ENCODE results near the gene DGKB.

DGKB gene

DNA sequence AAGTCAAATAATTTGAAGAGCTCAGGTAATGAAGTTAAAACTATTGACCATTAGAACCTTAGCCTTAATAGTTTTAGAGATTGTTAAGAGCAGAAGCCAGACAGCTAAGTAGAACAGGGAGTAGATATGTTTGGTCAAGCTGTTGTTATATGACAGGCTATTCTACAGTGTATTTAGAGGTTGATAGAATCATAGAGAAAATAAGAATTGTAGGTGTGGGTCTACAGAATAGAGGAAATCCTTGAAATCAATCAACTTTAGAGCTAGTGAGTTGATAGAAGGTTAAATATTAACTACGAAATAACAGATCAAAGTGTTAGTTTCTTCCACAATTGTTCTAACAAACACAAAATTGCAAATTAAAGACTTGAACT lies 80.1 kb downstream of the DGKB start:
- Mint-ChIP-seq H3K36me3 (ENCODE audit: low read depth) (no peaks in the 10 kb centered on the region), H3K4me3 (no peak overlapping the region), H3K27me3 (ENCODE audit: low read depth) (no peaks in the 10 kb centered on the region), H3K4me1 (ENCODE audit: low read depth) (no peaks in the 10 kb centered on the region), H3K9me3 (peaks cover 4% of the 10 kb centered on the region), H3K27ac (no peak overlapping the region)

DNA sequence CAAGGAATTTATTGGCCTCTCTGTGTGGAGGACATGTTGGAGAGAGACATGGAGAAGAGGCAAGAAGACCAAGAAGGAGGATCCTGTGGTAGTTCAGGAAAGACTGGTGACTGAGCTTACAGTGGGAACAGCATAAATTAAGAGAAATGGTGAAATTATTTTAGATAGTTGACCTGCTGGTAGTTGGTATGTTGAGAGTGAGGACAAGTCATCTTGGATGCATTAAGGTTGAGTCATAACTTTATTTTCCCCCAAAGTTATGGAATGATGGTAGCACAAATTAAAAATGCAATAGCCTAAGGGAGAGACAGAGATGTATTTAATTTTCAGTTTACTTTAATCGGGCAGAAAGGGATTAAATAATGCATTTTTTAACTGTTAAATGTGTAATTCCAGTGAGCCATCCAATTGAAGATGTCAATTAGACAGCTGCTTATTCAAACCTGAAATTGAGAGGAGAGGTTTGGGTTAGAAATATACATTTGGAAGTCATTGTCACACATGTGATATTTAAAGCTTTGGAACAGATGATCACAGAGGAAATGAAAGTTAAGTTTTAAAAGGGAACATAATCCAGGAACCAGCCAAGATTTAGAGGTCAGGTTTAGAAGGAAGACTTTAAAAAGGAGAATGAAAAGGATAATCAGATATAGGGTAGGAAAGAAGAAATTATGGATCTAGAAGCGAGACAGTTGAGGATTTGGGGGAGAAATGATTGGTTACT lies 80.6 kb downstream of the DGKB start:
- H3K4me3 Mint-ChIP-seq: no peak overlapping the region
- H3K36me3 Mint-ChIP-seq (ENCODE audit: low read depth): no peaks in the 10 kb centered on the region
- peaks cover 4% of the 10 kb centered on the region for H3K9me3 Mint-ChIP-seq
- no peaks in the 10 kb centered on the region for H3K27me3 Mint-ChIP-seq (ENCODE audit: low read depth)
- H3K27ac Mint-ChIP-seq: no peak overlapping the region
- H3K4me1 Mint-ChIP-seq (ENCODE audit: low read depth): no peaks in the 10 kb centered on the region

- no peak overlapping the region for H3K27ac Mint-ChIP-seq
- no peaks in the 10 kb centered on the region for H3K4me1 Mint-ChIP-seq (ENCODE audit: low read depth)
- no peak overlapping the region for H3K4me3 Mint-ChIP-seq
- no peaks in the 10 kb centered on the region for H3K36me3 Mint-ChIP-seq (ENCODE audit: low read depth)
- H3K9me3 Mint-ChIP-seq: no peaks in the 10 kb centered on the region
- H3K27me3 Mint-ChIP-seq (ENCODE audit: low read depth): no peaks in the 10 kb centered on the region
Measured at GRCh38 chr7:14818871-14819270, 83.7 kb downstream of the DGKB start.

- Mint-ChIP-seq H3K4me1 (ENCODE audit: low read depth) (no peaks in the 10 kb centered on the region), H3K9me3 (no peaks in the 10 kb centered on the region), H3K27me3 (ENCODE audit: low read depth) (no peaks in the 10 kb centered on the region), H3K36me3 (ENCODE audit: low read depth) (no peaks in the 10 kb centered on the region), H3K4me3 (no peak overlapping the region), H3K27ac (no peak overlapping the region)
Measured at GRCh38 chr7:14817829-14818614, 84.5 kb downstream of the DGKB start.

- no peaks in the 10 kb centered on the region for H3K9me3 Mint-ChIP-seq
- H3K4me3 Mint-ChIP-seq: no peak overlapping the region
- no peaks in the 10 kb centered on the region for H3K36me3 Mint-ChIP-seq (ENCODE audit: low read depth)
- no peaks in the 10 kb centered on the region for H3K27me3 Mint-ChIP-seq (ENCODE audit: low read depth)
- no peaks in the 10 kb centered on the region for H3K4me1 Mint-ChIP-seq (ENCODE audit: low read depth)
- H3K27ac Mint-ChIP-seq: no peak overlapping the region
Measured at GRCh38 chr7:14807507-14807906, 95.0 kb downstream of the DGKB start.

DNA sequence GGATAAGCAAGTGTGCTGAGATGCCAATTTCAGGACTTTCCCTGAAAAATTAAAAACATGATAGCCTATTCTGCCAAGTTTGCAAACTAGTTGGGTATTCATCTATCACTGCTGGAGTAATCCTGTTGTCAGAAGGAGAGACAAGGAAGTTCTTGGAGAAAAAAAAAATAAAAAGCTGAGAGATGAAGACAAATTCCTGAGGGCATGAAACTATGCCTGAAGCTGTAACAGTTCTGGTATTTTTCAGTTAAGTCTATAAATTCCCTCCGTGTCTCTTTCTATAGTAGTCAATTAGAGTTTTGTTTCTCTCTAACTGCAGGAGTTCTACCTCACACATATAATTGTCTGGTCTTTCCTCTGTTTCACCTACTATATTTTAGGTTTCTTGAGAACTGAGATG lies 95.7 kb downstream of the DGKB start:
- no peak overlapping the region for H3K27ac Mint-ChIP-seq
- H3K9me3 Mint-ChIP-seq: no peaks in the 10 kb centered on the region
- no peak overlapping the region for H3K4me3 Mint-ChIP-seq
- H3K36me3 Mint-ChIP-seq (ENCODE audit: low read depth): no peaks in the 10 kb centered on the region
- H3K27me3 Mint-ChIP-seq (ENCODE audit: low read depth): no peaks in the 10 kb centered on the region
- no peaks in the 10 kb centered on the region for H3K4me1 Mint-ChIP-seq (ENCODE audit: low read depth)

GRCh38 chr7:14805105-14805719 lies 97.3 kb downstream of the DGKB start:
- Mint-ChIP-seq H3K36me3 (ENCODE audit: low read depth) (no peaks in the 10 kb centered on the region), H3K4me3 (no peak overlapping the region), H3K27me3 (ENCODE audit: low read depth) (no peaks in the 10 kb centered on the region), H3K27ac (no peak overlapping the region), H3K4me1 (ENCODE audit: low read depth) (no peaks in the 10 kb centered on the region), H3K9me3 (no peaks in the 10 kb centered on the region)

DNA sequence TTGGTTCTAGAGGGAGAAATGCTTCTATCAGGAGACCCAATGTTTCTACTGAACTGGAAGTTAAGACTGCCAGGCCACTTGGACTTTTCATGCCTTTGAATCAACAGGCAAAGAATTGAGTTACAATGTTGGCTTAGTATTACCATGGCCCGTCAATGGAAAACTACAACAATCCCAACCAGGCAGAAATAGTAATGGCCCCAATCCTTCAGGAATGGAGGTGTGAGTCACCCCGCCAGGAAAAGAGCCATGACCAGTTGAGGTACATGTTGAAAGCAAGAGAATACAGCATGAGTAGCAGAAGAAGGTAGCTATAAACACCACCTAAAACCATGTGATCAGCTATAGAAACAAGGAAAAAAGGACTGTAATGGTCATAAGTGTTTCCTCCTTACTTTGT lies 101.9 kb downstream of the DGKB start:
- H3K9me3 Mint-ChIP-seq: no peaks in the 10 kb centered on the region
- no peaks in the 10 kb centered on the region for H3K4me1 Mint-ChIP-seq (ENCODE audit: low read depth)
- H3K4me3 Mint-ChIP-seq: no peak overlapping the region

DNA sequence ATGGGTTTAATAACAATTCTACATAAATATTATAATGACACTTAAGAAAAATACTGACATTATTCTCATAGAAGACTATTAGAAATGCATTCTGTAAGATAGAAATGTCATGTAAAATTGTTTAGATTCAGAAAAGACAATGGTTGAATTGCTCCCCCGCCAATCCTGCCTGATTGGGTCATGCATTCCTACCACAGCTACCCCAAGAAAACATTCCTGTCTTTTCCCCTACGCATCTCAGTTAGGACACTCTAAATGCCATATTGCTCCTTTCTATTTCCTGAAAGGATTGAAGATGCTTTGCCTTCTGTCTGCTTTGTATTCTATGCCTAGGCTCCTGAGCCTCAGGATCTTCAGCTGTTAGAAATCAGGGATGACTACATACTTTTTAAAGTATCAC lies 109.4 kb downstream of the DGKB start:
- no peaks in the 10 kb centered on the region for H3K9me3 Mint-ChIP-seq
- H3K36me3 Mint-ChIP-seq (ENCODE audit: low read depth): no peaks in the 10 kb centered on the region
- H3K4me1 Mint-ChIP-seq (ENCODE audit: low read depth): no peaks in the 10 kb centered on the region
- H3K4me3 Mint-ChIP-seq: no peak overlapping the region
- no peak overlapping the region for H3K27ac Mint-ChIP-seq
- H3K27me3 Mint-ChIP-seq (ENCODE audit: low read depth): no peaks in the 10 kb centered on the region

More for the DNA sequence above, 101.9 kb downstream of the DGKB start:
- no peaks in the 10 kb centered on the region for H3K36me3 Mint-ChIP-seq (ENCODE audit: low read depth)
- H3K27me3 Mint-ChIP-seq (ENCODE audit: low read depth): no peaks in the 10 kb centered on the region
- no peak overlapping the region for H3K27ac Mint-ChIP-seq

GRCh38 chr7:14787551-14787950 lies 115.0 kb downstream of the DGKB start:
- H3K27me3 Mint-ChIP-seq (ENCODE audit: low read depth): no peaks in the 10 kb centered on the region
- H3K9me3 Mint-ChIP-seq: no peaks in the 10 kb centered on the region
- H3K36me3 Mint-ChIP-seq (ENCODE audit: low read depth): no peaks in the 10 kb centered on the region
- H3K4me1 Mint-ChIP-seq (ENCODE audit: low read depth): no peaks in the 10 kb centered on the region
- no peak overlapping the region for H3K4me3 Mint-ChIP-seq
- H3K27ac Mint-ChIP-seq: no peak overlapping the region

- Mint-ChIP-seq H3K36me3 (ENCODE audit: low read depth) (no peaks in the 10 kb centered on the region), H3K27ac (no peak overlapping the region), H3K4me3 (no peak overlapping the region), H3K4me1 (ENCODE audit: low read depth) (no peaks in the 10 kb centered on the region), H3K9me3 (no peaks in the 10 kb centered on the region), H3K27me3 (ENCODE audit: low read depth) (no peaks in the 10 kb centered on the region)
Measured at GRCh38 chr7:14786314-14786895, 116.1 kb downstream of the DGKB start.

DNA sequence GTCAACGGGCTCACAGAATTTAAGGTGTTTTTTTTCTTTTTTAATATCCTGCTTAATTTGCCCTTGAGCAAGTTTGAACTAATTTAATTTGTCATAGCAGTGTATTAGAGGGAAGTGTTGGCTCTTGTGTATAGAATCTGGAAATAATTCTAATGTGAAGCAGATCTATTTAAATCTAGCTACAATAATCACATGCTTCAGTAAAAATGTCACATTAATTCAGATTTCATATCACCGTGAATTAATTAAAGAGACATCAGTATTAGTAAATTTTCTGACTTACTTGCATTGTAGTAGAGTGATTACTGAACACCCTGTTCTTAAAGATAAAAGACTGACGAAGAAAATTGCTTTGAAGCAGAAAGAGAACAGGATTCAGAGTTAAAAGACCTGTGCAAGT lies 124.7 kb downstream of the DGKB start:
- H3K4me3 Mint-ChIP-seq: no peak overlapping the region
- peaks cover 25% of the 10 kb centered on the region for H3K9me3 Mint-ChIP-seq
- H3K4me1 Mint-ChIP-seq (ENCODE audit: low read depth): no peaks in the 10 kb centered on the region
- H3K36me3 Mint-ChIP-seq (ENCODE audit: low read depth): no peaks in the 10 kb centered on the region
- H3K27ac Mint-ChIP-seq: no peak overlapping the region
- H3K27me3 Mint-ChIP-seq (ENCODE audit: low read depth): no peaks in the 10 kb centered on the region

DNA sequence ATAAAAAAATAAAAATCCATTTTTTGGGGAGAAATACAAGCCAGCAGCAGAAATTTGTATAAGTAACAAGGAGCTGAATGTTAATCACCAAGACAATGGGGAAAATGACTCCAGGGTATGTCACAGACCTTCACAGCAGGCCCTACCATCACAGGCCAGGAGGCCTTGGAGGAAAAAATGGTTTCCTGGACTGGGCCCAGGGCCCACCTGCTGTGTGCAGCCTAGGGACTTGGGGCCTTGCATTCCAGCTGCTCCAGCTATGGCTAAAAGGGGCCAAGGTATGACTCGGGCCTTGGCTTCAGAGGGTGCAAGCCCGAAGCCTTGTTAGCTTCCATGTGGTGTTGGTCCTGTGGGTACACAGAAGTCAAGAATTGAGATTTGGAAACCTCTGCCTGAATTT lies 126.3 kb downstream of the DGKB start:
- Mint-ChIP-seq H3K9me3 (peaks cover 25% of the 10 kb centered on the region), H3K36me3 (ENCODE audit: low read depth) (no peaks in the 10 kb centered on the region), H3K4me1 (ENCODE audit: low read depth) (no peaks in the 10 kb centered on the region), H3K27me3 (ENCODE audit: low read depth) (no peaks in the 10 kb centered on the region), H3K27ac (no peak overlapping the region), H3K4me3 (no peak overlapping the region)

DNA sequence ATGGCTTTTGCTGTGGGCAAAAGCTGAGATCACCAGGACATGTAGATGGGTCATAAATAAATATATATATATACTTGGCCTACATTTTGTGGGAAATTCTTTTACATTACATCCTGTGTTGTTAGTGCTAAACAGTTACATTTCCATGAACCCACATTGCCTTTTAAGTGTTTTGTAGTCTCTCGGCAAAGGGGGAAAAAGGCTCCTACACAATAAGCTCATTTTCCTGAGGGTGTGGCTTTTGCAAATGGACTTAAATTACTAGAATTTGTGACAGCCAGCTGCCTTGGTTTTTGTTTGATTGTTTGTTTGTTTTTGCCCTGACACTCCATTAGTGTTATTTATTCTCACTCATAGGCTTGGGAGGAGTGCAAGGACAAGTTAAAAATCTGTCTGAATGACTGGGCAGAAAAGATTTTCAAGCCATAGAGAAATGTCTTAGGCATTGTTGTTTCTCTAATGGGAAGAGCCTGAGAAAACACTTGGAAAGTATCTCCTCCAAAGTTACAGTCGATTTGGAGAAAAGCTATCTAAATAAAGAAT lies 128.8 kb downstream of the DGKB start:
- no peak overlapping the region for H3K27ac Mint-ChIP-seq
- no peaks in the 10 kb centered on the region for H3K27me3 Mint-ChIP-seq (ENCODE audit: low read depth)
- no peaks in the 10 kb centered on the region for H3K4me1 Mint-ChIP-seq (ENCODE audit: low read depth)
- H3K9me3 Mint-ChIP-seq: peaks cover 18% of the 10 kb centered on the region
- H3K36me3 Mint-ChIP-seq (ENCODE audit: low read depth): no peaks in the 10 kb centered on the region
- no peak overlapping the region for H3K4me3 Mint-ChIP-seq

Measured in T-helper 1 cell treated with Interleukin-12 subunit alpha and Interleukin-12 subunit beta and Interleukin-4 antibody, amounts not matched to agents 30 μg/mL and 1 μg/mL, for 36 hours (primary cell).